SK-N-SH (cell line): ENCODE results near the gene CDKAL1.

Experiments
- CTCF ChIP-seq: fragments of 200-600 bp; sonication (generic); IDR thresholded peaks from 2 replicates; pipeline ENCODE4 v1.6.1; 2017; ENCODE audit warnings: antibody characterized with exemption, mild to moderate bottlenecking, moderate library complexity
- ELF1 ChIP-seq: IDR thresholded peaks from 2 replicates; pipeline ENCODE4 v1.4.0; 2012
- EP300 ChIP-seq, 2 experiments: IDR thresholded peaks; 2 replicates each; pipeline versions ENCODE4 v1.4.0 to v1.6.1; 2012; ENCODE audit warnings: borderline replicate concordance in 1 of 2, low read depth in 1 of 2, low read length in 1 of 2
- FOSL2 ChIP-seq: IDR thresholded peaks from 2 replicates; pipeline ENCODE4 v1.4.0; 2012; ENCODE audit warnings: low read depth, mild to moderate bottlenecking, moderate library complexity, borderline replicate concordance
- FOXM1 ChIP-seq: IDR thresholded peaks from 2 replicates; pipeline ENCODE4 v1.4.0; 2012; ENCODE audit warnings: low read depth, mild to moderate bottlenecking
- GABPA ChIP-seq: IDR thresholded peaks from 2 replicates; pipeline ENCODE4 v1.4.0; 2012; ENCODE audit warnings: low read depth, mild to moderate bottlenecking
- IRF3 ChIP-seq: fragments of 150-350 bp; IDR thresholded peaks from 2 replicates; pipeline ENCODE4 v1.6.1; 2016; ENCODE audit warnings: mild to moderate bottlenecking, low read depth, low read length
- RCOR1 ChIP-seq: fragments of 150-350 bp; IDR thresholded peaks from 2 replicates; pipeline ENCODE4 v1.6.1; 2017; ENCODE audit warnings: antibody characterized with exemption, low read length
- TCF12 ChIP-seq: IDR thresholded peaks from 2 replicates; pipeline ENCODE4 v1.4.0; 2012
- USF1 ChIP-seq: IDR thresholded peaks from 2 replicates; pipeline ENCODE4 v1.4.0; 2012; ENCODE audit warnings: low read depth, borderline replicate concordance
- TF ChIP-seq, protein P1 (sequence below): IDR thresholded peaks from 2 replicates; pipeline ENCODE4 v1.6.1; 2012; ENCODE audit warnings: mild to moderate bottlenecking, low read depth, low read length, moderate library complexity

DNA sequence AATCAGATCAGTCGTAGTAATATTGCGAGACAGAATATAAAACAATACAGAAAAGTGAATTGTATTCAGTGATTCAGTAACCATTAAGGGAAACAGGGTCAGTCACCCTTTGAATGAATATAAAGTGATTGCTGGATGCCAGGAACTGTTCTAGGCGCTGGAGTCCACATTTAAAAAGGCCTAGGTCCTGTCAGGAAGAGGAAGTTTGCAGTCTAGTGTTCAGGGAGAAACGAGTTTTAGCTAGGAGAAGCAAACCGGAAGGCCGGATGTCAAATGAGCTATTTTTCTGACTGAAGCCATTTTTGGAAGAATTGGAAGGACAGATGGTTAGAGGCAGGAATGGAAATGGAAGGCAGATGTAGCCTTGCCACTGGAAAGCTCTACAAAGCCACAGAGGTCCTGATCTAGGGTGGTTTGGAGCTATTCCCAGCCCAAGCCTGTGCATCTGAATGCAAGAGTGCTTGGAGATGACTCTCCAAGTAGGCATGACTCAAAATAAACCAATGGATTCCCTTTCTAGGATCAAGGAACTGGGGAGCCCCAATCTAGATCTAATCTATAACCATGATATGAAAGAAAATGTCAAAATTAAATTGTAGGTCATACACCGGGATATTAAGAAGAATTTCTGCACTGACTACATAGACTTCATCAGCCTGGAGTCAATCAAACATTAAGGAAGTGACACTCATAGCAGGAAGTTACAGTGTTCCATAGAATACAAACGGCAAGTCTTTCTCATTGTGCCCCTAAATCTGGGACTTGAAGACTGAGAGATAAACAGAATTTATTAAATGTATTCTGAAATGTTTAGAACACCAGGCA, 36.8 kb upstream of the CDKAL1 start:
- TF ChIP-seq CTCF (no peak), FOSL2 (no peak), USF1 (no peak), FOXM1 (no peak), IRF3 (no peak), EP300 (IDR thresholded peaks at IDR 0.05; ENCODE audit: borderline replicate concordance in 1 of 2, low read depth in 1 of 2, low read length in 1 of 2) (no peak), ELF1 (no peak), RCOR1 (no peak), TCF12 (peak; percentile 10; the same call in 1 of the 2 replicates), GABPA (no peak)
- TF ChIP-seq, protein P1, sequence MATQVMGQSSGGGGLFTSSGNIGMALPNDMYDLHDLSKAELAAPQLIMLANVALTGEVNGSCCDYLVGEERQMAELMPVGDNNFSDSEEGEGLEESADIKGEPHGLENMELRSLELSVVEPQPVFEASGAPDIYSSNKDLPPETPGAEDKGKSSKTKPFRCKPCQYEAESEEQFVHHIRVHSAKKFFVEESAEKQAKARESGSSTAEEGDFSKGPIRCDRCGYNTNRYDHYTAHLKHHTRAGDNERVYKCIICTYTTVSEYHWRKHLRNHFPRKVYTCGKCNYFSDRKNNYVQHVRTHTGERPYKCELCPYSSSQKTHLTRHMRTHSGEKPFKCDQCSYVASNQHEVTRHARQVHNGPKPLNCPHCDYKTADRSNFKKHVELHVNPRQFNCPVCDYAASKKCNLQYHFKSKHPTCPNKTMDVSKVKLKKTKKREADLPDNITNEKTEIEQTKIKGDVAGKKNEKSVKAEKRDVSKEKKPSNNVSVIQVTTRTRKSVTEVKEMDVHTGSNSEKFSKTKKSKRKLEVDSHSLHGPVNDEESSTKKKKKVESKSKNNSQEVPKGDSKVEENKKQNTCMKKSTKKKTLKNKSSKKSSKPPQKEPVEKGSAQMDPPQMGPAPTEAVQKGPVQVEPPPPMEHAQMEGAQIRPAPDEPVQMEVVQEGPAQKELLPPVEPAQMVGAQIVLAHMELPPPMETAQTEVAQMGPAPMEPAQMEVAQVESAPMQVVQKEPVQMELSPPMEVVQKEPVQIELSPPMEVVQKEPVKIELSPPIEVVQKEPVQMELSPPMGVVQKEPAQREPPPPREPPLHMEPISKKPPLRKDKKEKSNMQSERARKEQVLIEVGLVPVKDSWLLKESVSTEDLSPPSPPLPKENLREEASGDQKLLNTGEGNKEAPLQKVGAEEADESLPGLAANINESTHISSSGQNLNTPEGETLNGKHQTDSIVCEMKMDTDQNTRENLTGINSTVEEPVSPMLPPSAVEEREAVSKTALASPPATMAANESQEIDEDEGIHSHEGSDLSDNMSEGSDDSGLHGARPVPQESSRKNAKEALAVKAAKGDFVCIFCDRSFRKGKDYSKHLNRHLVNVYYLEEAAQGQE = no peak
